ENCODE results near the gene NAALADL2.

GRCh38 chr3:175015056-175015635 lies 156.0 kb downstream of the NAALADL2 start:
- no peak for TF ChIP-seq CTCF (IDR thresholded peaks at IDR 0.05; ENCODE audit: low read depth, low read length, missing input control)
- no peak for TF ChIP-seq TAF1 (conservative IDR thresholded peaks at IDR 0.05)
- no peak for TF ChIP-seq RAD21 (IDR thresholded peaks at IDR 0.05)
- TF ChIP-seq MAX (IDR thresholded peaks at IDR 0.05), result no peak
- no peak for TF ChIP-seq SP1 (IDR thresholded peaks at IDR 0.05)
- TF ChIP-seq FOXA2 (IDR thresholded peaks at IDR 0.05), result no peak
- no peak for TF ChIP-seq JUND (IDR thresholded peaks at IDR 0.05)
- no peak for TF ChIP-seq GABPA (IDR thresholded peaks at IDR 0.05 in 1 of 2, conservative IDR thresholded peaks at IDR 0.05 in 1 of 2)
- no peak for TF ChIP-seq YY1 (IDR thresholded peaks at IDR 0.05)

Measured in liver (tissue), 3 donors.